H9 (cell line): ENCODE data around the gene TMEM229A. TPM values are rescaled to one million over a fixed set of nuclear protein-coding genes. Genes with fewer than 3 reads are reported as not detected.

Source experiments
- DNase-seq: peaks from one replicate; pipeline ENCODE4 v3.0.0-alpha.2; 2017
- H2AFZ ChIP-seq: one replicate; pipeline ENCODE4 v1.6.1; 2013; ENCODE audit warnings: mild to moderate bottlenecking, low read length, control low read depth, moderate library complexity
- H2AK5ac ChIP-seq: 2 replicates; pipeline ENCODE4 v1.6.1; 2013; ENCODE audit warnings: low read length, control low read depth, mixed read lengths; ENCODE audit not compliant: insufficient read length
- H2BK120ac ChIP-seq: one replicate; pipeline ENCODE4 v1.6.1; 2013; ENCODE audit warnings: low read depth, mild to moderate bottlenecking, low read length, control low read depth, inconsistent platforms; ENCODE audit not compliant: poor library complexity, severe bottlenecking
- H2BK12ac ChIP-seq: 2 replicates; pipeline ENCODE4 v1.6.1; 2013; ENCODE audit warnings: low read length, control low read depth, mixed read lengths, low read depth; ENCODE audit not compliant: insufficient read length
- H2BK15ac ChIP-seq: 2 replicates; pipeline ENCODE4 v1.6.1; 2013; ENCODE audit warnings: low read depth, low read length, control low read depth
- H2BK20ac ChIP-seq: one replicate; pipeline ENCODE4 v1.6.1; 2013; ENCODE audit warnings: low read depth, mild to moderate bottlenecking, low read length, control low read depth, inconsistent platforms; ENCODE audit not compliant: poor library complexity, severe bottlenecking
- H2BK5ac ChIP-seq: 2 replicates; pipeline ENCODE4 v1.6.1; 2013; ENCODE audit warnings: low read length, control low read depth, mixed read lengths; ENCODE audit not compliant: insufficient read length
- H3K14ac ChIP-seq: 2 replicates; pipeline ENCODE4 v1.6.1; 2013; ENCODE audit warnings: low read length, control low read depth; ENCODE audit not compliant: insufficient read depth
- H3K18ac ChIP-seq: 2 replicates; pipeline ENCODE4 v1.6.1; 2013; ENCODE audit warnings: low read depth, mild to moderate bottlenecking, mixed read lengths, low read length, control low read depth; ENCODE audit not compliant: insufficient read length
- H3K23ac ChIP-seq: 2 replicates; pipeline ENCODE4 v1.6.1; 2013; ENCODE audit warnings: low read length, control low read depth, mixed read lengths, low read depth; ENCODE audit not compliant: insufficient read length
- H3K23me2 ChIP-seq: 2 replicates; pipeline ENCODE4 v1.6.1; 2013; ENCODE audit warnings: low read depth, mild to moderate bottlenecking, mixed read lengths, low read length, control low read depth; ENCODE audit not compliant: insufficient read length, poor library complexity, severe bottlenecking
- H3K27ac ChIP-seq: 2 replicates; pipeline ENCODE4 v1.5.1; 2013; ENCODE audit warnings: low read length, control low read depth, mixed read lengths, low read depth; ENCODE audit not compliant: insufficient read length
- H3K27me3 ChIP-seq: 2 replicates; pipeline ENCODE4 v1.6.1; 2013; ENCODE audit warnings: low read length, control low read depth, inconsistent platforms; ENCODE audit not compliant: insufficient read depth
- H3K4ac ChIP-seq: 2 replicates; pipeline ENCODE4 v1.6.1; 2013; ENCODE audit warnings: low read depth, mild to moderate bottlenecking, control low read depth, inconsistent platforms, low read length, moderate library complexity
- H3K4me1 ChIP-seq: 2 replicates; pipeline ENCODE4 v1.6.1; 2013; ENCODE audit warnings: low read length, control low read depth, inconsistent platforms; ENCODE audit not compliant: insufficient read depth
- H3K4me2 ChIP-seq: 2 replicates; pipeline ENCODE4 v1.6.1; 2013; ENCODE audit warnings: low read length, control low read depth, mixed read lengths; ENCODE audit not compliant: insufficient read length, insufficient read depth
- H3K56ac ChIP-seq: 2 replicates; pipeline ENCODE4 v1.6.1; 2013; ENCODE audit warnings: low read depth, mild to moderate bottlenecking, mixed read lengths, low read length, control low read depth; ENCODE audit not compliant: insufficient read length
- H3K79me1 ChIP-seq: 2 replicates; pipeline ENCODE4 v1.6.1; 2013; ENCODE audit warnings: low read depth, mild to moderate bottlenecking, moderate library complexity, low read length, control low read depth, inconsistent platforms; ENCODE audit not compliant: insufficient read depth, poor library complexity, severe bottlenecking
- H3K79me2 ChIP-seq: 2 replicates; pipeline ENCODE4 v1.6.1; 2013; ENCODE audit warnings: low read length, control low read depth, inconsistent platforms; ENCODE audit not compliant: insufficient read depth
- H3K9ac ChIP-seq: 2 replicates; pipeline ENCODE4 v1.6.1; 2013; ENCODE audit warnings: low read length, control low read depth, mixed read lengths; ENCODE audit not compliant: insufficient read length; ENCODE audit errors: extremely low read depth
- H3K9me3 ChIP-seq: one replicate; pipeline ENCODE4 v1.6.1; 2013; ENCODE audit warnings: low read depth, low read length, inconsistent platforms; ENCODE audit not compliant: control insufficient read depth
- H3T11ph ChIP-seq: one replicate; pipeline ENCODE4 v1.6.1; 2013; ENCODE audit warnings: mild to moderate bottlenecking, low read length, control low read depth, inconsistent platforms
- H4K20me1 ChIP-seq: one replicate; pipeline ENCODE4 v1.6.1; 2013; ENCODE audit not compliant: control insufficient read depth, insufficient read length, insufficient read depth
- H4K5ac ChIP-seq: 2 replicates; pipeline ENCODE4 v1.6.1; 2013; ENCODE audit warnings: low read depth, mild to moderate bottlenecking, mixed read lengths, low read length, control low read depth; ENCODE audit not compliant: insufficient read length
- H4K8ac ChIP-seq: replicated peaks from 2 replicates; pipeline ENCODE4 v1.6.1; 2013; ENCODE audit warnings: low read length, control low read depth, mixed read lengths, low read depth; ENCODE audit not compliant: insufficient read length
- H4K91ac ChIP-seq: 2 replicates; pipeline ENCODE4 v1.6.1; 2013; ENCODE audit warnings: low read depth, mild to moderate bottlenecking, moderate library complexity, mixed read lengths, low read length, control low read depth; ENCODE audit not compliant: insufficient read length
- H3K27ac Mint-ChIP-seq, 3 experiments: 2 replicates in 2 of 3; 3 replicates in 1 of 3; pipeline ENCODE4 v1.8.0; 2020 to 2021; ENCODE audit warnings: mixed read lengths in 3 of 3, mild to moderate bottlenecking in 1 of 3, moderate library complexity in 1 of 3
- H3K27me3 Mint-ChIP-seq: 2 replicates; pipeline ENCODE4 v1.8.0; 2021; ENCODE audit warnings: low read depth, mild to moderate bottlenecking, moderate library complexity, mixed read lengths
- H3K36me3 Mint-ChIP-seq, 3 experiments: 2 replicates in 2 of 3; 3 replicates in 1 of 3; pipeline ENCODE4 v1.8.0; 2020 to 2021; ENCODE audit warnings: low read depth in 3 of 3, mixed read lengths in 3 of 3; ENCODE audit not compliant: insufficient read depth in 1 of 3
- H3K4me1 Mint-ChIP-seq, 2 experiments: 2 replicates each; pipeline ENCODE4 v1.8.0; 2020; ENCODE audit warnings: mixed read lengths in 2 of 2
- H3K4me3 Mint-ChIP-seq, 2 experiments: 2 replicates in 1 of 2; 3 replicates in 1 of 2; pipeline ENCODE4 v1.8.0; 2020 to 2021; ENCODE audit warnings: mild to moderate bottlenecking in 2 of 2, mixed read lengths in 2 of 2, moderate library complexity in 1 of 2
- H3K9me3 Mint-ChIP-seq, 2 experiments: 2 replicates in 1 of 2; 3 replicates in 1 of 2; pipeline ENCODE4 v1.8.0; 2020; ENCODE audit warnings: mild to moderate bottlenecking in 2 of 2, mixed read lengths in 2 of 2, moderate library complexity in 1 of 2
- WGBS: extraction: QIAGEN DNeasy Blood & Tissue Kit; methylation state at CpG from one replicate; pipeline ENCODE4 v1.1.7; 2013; ENCODE audit warnings: missing lambda C conversion rate, low lambda C conversion rate, mixed read lengths; ENCODE audit not compliant: insufficient read length; ENCODE audit errors: extremely low coverage; 5-methylcytosine and 5-hydroxymethylcytosine counted together
- total RNA-seq: library from RNA; stranded (reverse); gene quantifications from 2 replicates; pipeline ENCODE4 v1.2.1, GENCODE V29; 2021
- TF ChIP-seq, protein P1 (sequence below): fragments of 200-600 bp; sonication (generic); conservative IDR thresholded peaks from 3 replicates; pipeline ENCODE4 v1.8.0; 2021; ENCODE audit warnings: antibody characterized with exemption, mild to moderate bottlenecking

Gene TMEM229A
- total RNA-seq, 1 experiment from 2014 or later: 0.37 TPM

DNA sequence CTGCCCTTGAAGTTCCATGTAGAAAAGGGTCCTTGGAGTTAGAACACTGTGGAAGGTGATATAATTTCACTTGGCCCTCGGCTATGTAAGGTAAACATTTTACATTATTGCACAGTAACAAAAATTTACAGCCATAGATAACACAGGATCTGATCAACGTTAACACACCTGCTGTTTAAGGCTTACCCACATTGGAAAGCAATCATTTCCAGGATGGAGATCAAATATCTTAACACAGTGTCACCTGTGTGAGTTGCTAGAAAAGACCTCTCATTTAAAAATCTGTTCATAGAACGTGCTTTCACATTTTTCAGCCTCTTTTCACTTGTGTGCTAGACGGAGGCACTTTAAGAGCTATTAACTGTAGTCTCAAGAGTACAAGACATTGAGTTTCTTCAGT is 1.9 kb downstream of the TMEM229A start:
- H2BK20ac ChIP-seq: no peak overlapping the region
- Mint-ChIP-seq H3K9me3 (no peaks in the 10 kb centered on the region), H3K4me1 (peaks cover 13 to 25% of the 10 kb centered on the region in 2 experiments), H3K4me3 (0 out of 5 replicates have a peak overlapping the region, but pooled peaks of 1 of the 2 experiments have one; percentile 97), H3K27ac (no peak overlapping the region), H3K36me3 (peaks cover 0 to 1% (median 0%) of the 10 kb centered on the region in 3 experiments; a peak in 2 of 7 replicates), H3K27me3 (peaks cover 40% of the 10 kb centered on the region)
- H3K23ac ChIP-seq: no peak overlapping the region
- H4K5ac ChIP-seq: no peak overlapping the region
- no peak for DNase-seq
- H3K9me3 ChIP-seq: no peaks in the 10 kb centered on the region
- H3K4me2 ChIP-seq: no peak overlapping the region
- H3K18ac ChIP-seq: no peak overlapping the region
- TF ChIP-seq, protein P1, sequence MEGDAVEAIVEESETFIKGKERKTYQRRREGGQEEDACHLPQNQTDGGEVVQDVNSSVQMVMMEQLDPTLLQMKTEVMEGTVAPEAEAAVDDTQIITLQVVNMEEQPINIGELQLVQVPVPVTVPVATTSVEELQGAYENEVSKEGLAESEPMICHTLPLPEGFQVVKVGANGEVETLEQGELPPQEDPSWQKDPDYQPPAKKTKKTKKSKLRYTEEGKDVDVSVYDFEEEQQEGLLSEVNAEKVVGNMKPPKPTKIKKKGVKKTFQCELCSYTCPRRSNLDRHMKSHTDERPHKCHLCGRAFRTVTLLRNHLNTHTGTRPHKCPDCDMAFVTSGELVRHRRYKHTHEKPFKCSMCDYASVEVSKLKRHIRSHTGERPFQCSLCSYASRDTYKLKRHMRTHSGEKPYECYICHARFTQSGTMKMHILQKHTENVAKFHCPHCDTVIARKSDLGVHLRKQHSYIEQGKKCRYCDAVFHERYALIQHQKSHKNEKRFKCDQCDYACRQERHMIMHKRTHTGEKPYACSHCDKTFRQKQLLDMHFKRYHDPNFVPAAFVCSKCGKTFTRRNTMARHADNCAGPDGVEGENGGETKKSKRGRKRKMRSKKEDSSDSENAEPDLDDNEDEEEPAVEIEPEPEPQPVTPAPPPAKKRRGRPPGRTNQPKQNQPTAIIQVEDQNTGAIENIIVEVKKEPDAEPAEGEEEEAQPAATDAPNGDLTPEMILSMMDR: no peak
- H3K4ac ChIP-seq: no peak overlapping the region
- H4K20me1 ChIP-seq: no peaks in the 10 kb centered on the region
- H4K91ac ChIP-seq: no peak overlapping the region
- H3K4me1 ChIP-seq: no peaks in the 10 kb centered on the region
- H4K8ac ChIP-seq: no peak overlapping the region
- no peak overlapping the region for H2BK5ac ChIP-seq
- H3K27ac ChIP-seq: no peak overlapping the region
- H3K9ac ChIP-seq: no peak overlapping the region
- no peaks in the 10 kb centered on the region for H3K79me2 ChIP-seq
- H2BK120ac ChIP-seq: no peak overlapping the region
- H3K56ac ChIP-seq: no peak overlapping the region
- no CpG with 5 or more reads among the region's 4 CpGs for WGBS
- H2AK5ac ChIP-seq: no peak overlapping the region
- H2AFZ ChIP-seq: no peak overlapping the region
- peaks cover 9% of the 10 kb centered on the region for H3K23me2 ChIP-seq
- H3K27me3 ChIP-seq: peaks cover 8% of the 10 kb centered on the region
- H3T11ph ChIP-seq: no peak overlapping the region
- H3K14ac ChIP-seq: no peak overlapping the region
- H2BK15ac ChIP-seq: no peak overlapping the region
- no peaks in the 10 kb centered on the region for H3K79me1 ChIP-seq
- no peak overlapping the region for H2BK12ac ChIP-seq
